GM12878 (cell line): Measurements from ENCODE around the gene GCSAM. TPM values are rescaled to one million over a fixed set of nuclear protein-coding genes. Genes with fewer than 3 reads are reported as not detected.
A peak's percentile ranks its signal among the peaks of the same experiment; 100 is the strongest.

Source experiments
- ATAC-seq: fragments of 200-7000 bp; cut with Tn5 transposase; 3 replicates; pipeline ENCODE4 v1.9.1; 2020; ENCODE audit warnings: mild to moderate bottlenecking, moderate library complexity
- BruUV-seq: library from RNA; stranded (reverse); fragments of 400-500 nt; replicated peaks from 2 replicates; lab custom pipeline; 2021; lab: Mats Ljungman, UMichigan
- CTCF ChIA-PET: fragments of 300-600 bp; sonication (Branson Sonifier 250); formaldehyde crosslinking; extraction: SDS; loops from one replicate; lab custom pipeline; 2021; ENCODE audit warnings: inconsistent platforms; lab: Yijun Ruan, JAX
- POLR2A ChIA-PET: fragments of 350-600 bp; formaldehyde crosslinking; extraction: SDS; loops from one replicate; lab custom pipeline; 2021; ENCODE audit warnings: inconsistent platforms; lab: Charles Lee
- RAD21 ChIA-PET: fragments of 300-600 bp; sonication (Branson Sonifier 250); formaldehyde crosslinking; loops from one replicate; lab custom pipeline; 2023; ENCODE audit warnings: antibody characterized with exemption; ENCODE audit not compliant: unreplicated experiment; lab: Charles Lee
- SMC1A ChIA-PET: fragments of 300-600 bp; sonication (Branson Sonifier 250); formaldehyde crosslinking; loops from one replicate; lab custom pipeline; 2023; ENCODE audit not compliant: unreplicated experiment, uncharacterized antibody; lab: Charles Lee
- DNase-seq: peaks from one replicate; pipeline ENCODE4 v3.0.0-alpha.2; 2011; ENCODE audit warnings: low read depth, low spot score
- FAIRE-seq: peaks from 3 replicates; lab custom pipeline; 2011; peaks lifted over from hg19 to GRCh38; lab: Jason Lieb, UNC
- H2AFZ ChIP-seq: 2 replicates; pipeline ENCODE4 v1.6.0; 2011; ENCODE audit warnings: low read depth, low read length, control low read depth; ENCODE audit not compliant: control insufficient read depth
- H3K27ac ChIP-seq: 2 replicates; pipeline ENCODE4 v1.5.1; 2011; ENCODE audit warnings: control low read depth; ENCODE audit not compliant: control insufficient read depth, insufficient read depth
- H3K27me3 ChIP-seq, 2 experiments: replicated peaks in 1 of 2; 2 replicates each; pipeline versions ENCODE4 v1.6.0 to v1.6.1; 2011; ENCODE audit warnings: low read length in 1 of 2; ENCODE audit not compliant: control insufficient read depth in 2 of 2, insufficient read depth in 2 of 2
- H3K36me3 ChIP-seq, 2 experiments: 2 replicates each; pipeline ENCODE4 v1.5.1; 2011; ENCODE audit warnings: low read length in 1 of 2; ENCODE audit not compliant: control insufficient read depth in 2 of 2, insufficient read depth in 2 of 2
- H3K4me1 ChIP-seq: 2 replicates; pipeline ENCODE4 v1.6.1; 2011; ENCODE audit warnings: mild to moderate bottlenecking, low read length, moderate library complexity, mixed read lengths; ENCODE audit not compliant: control insufficient read depth, insufficient read depth
- H3K4me2 ChIP-seq: 2 replicates; pipeline ENCODE4 v1.6.0; 2011; ENCODE audit warnings: control low read depth; ENCODE audit not compliant: control insufficient read depth, insufficient read depth
- H3K4me3 ChIP-seq: fragments of 200-600 bp; sonication (generic); 2 replicates; pipeline ENCODE4 v1.5.1; 2016
- H3K79me2 ChIP-seq: 2 replicates; pipeline ENCODE4 v1.6.0; 2011; ENCODE audit warnings: low read length; ENCODE audit not compliant: control insufficient read depth, insufficient read depth
- H3K9ac ChIP-seq: 2 replicates; pipeline ENCODE4 v1.8.0; 2011; ENCODE audit warnings: low read length, control low read depth, mixed read lengths; ENCODE audit not compliant: control insufficient read depth, insufficient read depth
- H3K9me3 ChIP-seq: replicated peaks from 3 replicates; pipeline ENCODE4 v1.5.1; 2011; ENCODE audit warnings: mild to moderate bottlenecking, low read length; ENCODE audit not compliant: control insufficient read depth, insufficient read depth
- H4K20me1 ChIP-seq: 2 replicates; pipeline ENCODE4 v1.6.0; 2011; ENCODE audit not compliant: control insufficient read depth, insufficient read depth
- CBX5 ChIP-seq: sonication (generic); IDR thresholded peaks from 2 replicates; pipeline ENCODE4 v1.6.1; 2016; ENCODE audit warnings: low read depth, moderate library complexity, mild to moderate bottlenecking, inconsistent platforms
- CHD1 ChIP-seq: IDR thresholded peaks from 2 replicates; pipeline ENCODE4 v1.6.1; 2012; ENCODE audit warnings: low read depth, low read length, improper control_type of control experiment
- E2F8 ChIP-seq: fragments of 450-650 bp; IDR thresholded peaks from 2 replicates; pipeline ENCODE4 v1.6.1; 2018; ENCODE audit warnings: mild to moderate bottlenecking, low read depth, moderate library complexity; ENCODE audit not compliant: partially characterized antibody
- HCFC1 ChIP-seq: fragments of 150-350 bp; IDR thresholded peaks from 2 replicates; pipeline ENCODE4 v1.6.1; 2014; ENCODE audit warnings: low read length
- HDAC6 ChIP-seq: fragments of 200-600 bp; sonication (generic); IDR thresholded peaks from one replicate; pipeline ENCODE4 v1.8.0; 2017; ENCODE audit warnings: antibody characterized with exemption; ENCODE audit not compliant: unreplicated experiment
- IRF3 ChIP-seq: fragments of 450-650 bp; IDR thresholded peaks from 2 replicates; pipeline ENCODE4 v1.6.1; 2014; ENCODE audit warnings: mild to moderate bottlenecking
- JUNB ChIP-seq: IDR thresholded peaks from 2 replicates; pipeline ENCODE4 v1.6.1; 2016; ENCODE audit warnings: antibody characterized with exemption, mild to moderate bottlenecking
- JUND ChIP-seq: IDR thresholded peaks from 2 replicates; pipeline ENCODE4 v1.6.1; 2012; ENCODE audit warnings: low read depth, mild to moderate bottlenecking, low read length, improper control_type of control experiment, moderate library complexity
- MAX ChIP-seq: IDR thresholded peaks from 2 replicates; pipeline ENCODE4 v1.6.1; 2012; ENCODE audit warnings: low read depth, low read length, improper control_type of control experiment
- PML ChIP-seq: IDR thresholded peaks from 2 replicates; pipeline ENCODE4 v1.6.1; 2012; ENCODE audit warnings: low read length, inconsistent platforms
- POLR2AphosphoS5 ChIP-seq: IDR thresholded peaks from 2 replicates; pipeline ENCODE4 v1.6.1; 2011; ENCODE audit warnings: mild to moderate bottlenecking, low read length, inconsistent platforms
- STAT3 ChIP-seq: IDR thresholded peaks from 2 replicates; pipeline ENCODE4 v1.6.1; 2011; ENCODE audit warnings: low read depth, low read length, improper control_type of control experiment
- TCF12 ChIP-seq: IDR thresholded peaks from 2 replicates; pipeline ENCODE4 v1.6.1; 2011; ENCODE audit warnings: low read depth, mild to moderate bottlenecking, low read length
- ZNF384 ChIP-seq: IDR thresholded peaks from 2 replicates; pipeline ENCODE4 v1.6.1; 2012; ENCODE audit warnings: low read depth, mild to moderate bottlenecking, low read length, improper control_type of control experiment, borderline replicate concordance
- WGBS: methylation state at CpG from one replicate; pipeline ENCODE4 v1.1.6; 2016; ENCODE audit warnings: low lambda C conversion rate; ENCODE audit not compliant: insufficient replicate concordance, insufficient coverage; ENCODE audit errors: missing lambda C conversion rate; 5-methylcytosine and 5-hydroxymethylcytosine counted together
- in situ Hi-C: fragments of 300-500 bp; cut with MboI; formaldehyde crosslinking; loops from 9 replicates; pipeline ENCODE4 v1.14.3; 2018; ENCODE audit warnings: mixed read lengths
- intact Hi-C: fragments of 100-400 bp; cut with micrococcal nuclease; formaldehyde crosslinking; loops from one replicate; pipeline ENCODE4 v1.14.2; 2022; ENCODE audit not compliant: unreplicated experiment
- polyA plus RNA-seq, 11 experiments: library from polyadenylated mRNA; depleted of rRNA in 4 of 11; unstranded in 6 of 11; stranded (reverse) in 5 of 11; fragments of >200 nt; fragmentation: Nextera tagmentation in 4 of 11; fragmentation: Illumina TruSeq in 1 of 11; extraction: Ambion mirVana in 4 of 11; extraction: Trizol in 1 of 11; gene quantifications; 1 replicate in 1 of 11; 2 replicates in 10 of 11; pipeline versions ENCODE4 v1.2.1 to v1.2.3, GENCODE V29; 2011 to 2016; ENCODE audit warnings: inconsistent platforms in 2 of 11, missing spikeins in 2 of 11, low read depth in 1 of 11
- total RNA-seq, 4 experiments: library from RNA; depleted of rRNA in 3 of 4; stranded (reverse); fragments of >200 nt in 3 of 4; fragmentation: Illumina TruSeq in 1 of 4; extraction: Trizol in 1 of 4; gene quantifications; 2 replicates each; pipeline versions ENCODE4 v1.2.1 to v1.2.3, GENCODE V29; 2013 to 2021

Gene GCSAM
- total and polyA plus RNA-seq, 10 of the 15 experiments (the other 5 are each of a cell fraction or from before 2014, with no cell fraction given): 81.5 to 407 (median 107) TPM

- TF ChIP-seq E2F8 (no peak), CHD1 (peak; percentile 80; the same call in 1 of the 2 replicates), POLR2AphosphoS5 (peak; percentile 80), IRF3 (no peak), ZNF384 (peak; percentile 66)
These were observed 17.8 kb downstream of the GCSAM start (continued) for GRCh38 chr3:112115161-112115739.

- TSS peak; percentile 64 for BruUV-seq
- Histone ChIP-seq H2AFZ (no peak overlapping the region), H3K36me3 (no peaks in the 10 kb centered on the region; a peak in 1 of 4 replicates), H3K4me1 (peaks cover 72% of the 10 kb centered on the region), H3K9ac (peak overlapping the region; percentile 79), H3K27me3 (no peaks in the 10 kb centered on the region), H3K4me3 (peak overlapping the region; percentile 42; the same call in 1 of the 2 replicates), H3K4me2 (peak overlapping the region; percentile 60), H3K9me3 (no peaks in the 10 kb centered on the region), H3K79me2 (peaks cover 25% of the 10 kb centered on the region), H3K27ac (peak overlapping the region; percentile 95), H4K20me1 (no peaks in the 10 kb centered on the region)
- RAD21 ChIA-PET: interaction anchor here (0.8 to 7.4 kb wide), 18 partner anchors 17 to 439 kb away, joined by 3 to 457 read pairs (median 4); partner anchors contain the start of genes BTLA, CD200, GCSAM and SLC9C1
- DNase-seq (no peak), FAIRE-seq (no peak), ATAC-seq (peak; percentile 58)
- in situ Hi-C loops (loop anchor here (5.0 kb wide), 3 partner anchors 178 to 408 kb away; partner anchors contain the start of gene SLC9C1), intact Hi-C loops (loop anchor here (1.0 to 10.0 kb wide), 3 partner anchors 19 to 860 kb away; partner anchors contain the start of genes CD200R1 and GCSAM)
- CTCF ChIA-PET: interaction anchor here (1.4 to 9.2 kb wide), 5 partner anchors 17 to 376 kb away, joined by 4 to 226 read pairs (median 6); partner anchors contain the start of genes GCSAM and SLC9C1
- POLR2A ChIA-PET: interaction anchor here (0.9 to 9.4 kb wide), 12 partner anchors 16 to 448 kb away, joined by 3 to 345 read pairs (median 4); partner anchors contain the start of genes BTLA, GCSAM and SLC9C1
- WGBS: 4% methylated on average over 6 of the region's 6 CpGs
- SMC1A ChIA-PET: interaction anchor here (0.9 to 9.4 kb wide), 15 partner anchors 17 to 399 kb away, joined by 3 to 489 read pairs (median 5); partner anchors contain the start of genes BTLA, CD200, GCSAM and SLC9C1
- no peak for TF ChIP-seq HDAC6
- peak; percentile 49; the same call in 1 of the 2 replicates for TF ChIP-seq JUNB
- no peak for TF ChIP-seq JUND
- no peak for TF ChIP-seq PML
- TF ChIP-seq HCFC1: no peak
- TF ChIP-seq TCF12: no peak
- TF ChIP-seq STAT3: no peak
- no peak for TF ChIP-seq CBX5
- no peak for TF ChIP-seq MAX
These were observed 18.4 kb downstream of the GCSAM start for GRCh38 chr3:112114576-112115160.
